Endothelial cell of umbilical vein (primary cell): ENCODE measurements around the gene CCDC91.

Source experiments
- CTCF ChIP-seq, 2 donors: IDR thresholded peaks; 1 replicate in 1 of 2; 2 replicates in 1 of 2; pipeline ENCODE4 v1.5.1; 2011; ENCODE audit warnings: low read length in 2 of 2, mild to moderate bottlenecking in 2 of 2, moderate library complexity in 2 of 2, control low read depth in 1 of 2, inconsistent platforms in 1 of 2, low read depth in 1 of 2; ENCODE audit not compliant: insufficient read depth in 1 of 2; ENCODE audit errors: extremely low read depth in 1 of 2
- POLR2A ChIP-seq: IDR thresholded peaks from 2 replicates; pipeline ENCODE4 v1.6.1; 2012; ENCODE audit warnings: low read depth, mild to moderate bottlenecking, control low read depth, low read length

- no peak for TF ChIP-seq CTCF (IDR thresholded peaks at IDR 0.05; ENCODE audit: extremely low read depth in 1 of 2, insufficient read depth in 1 of 2, low read depth in 1 of 2, low read length in 2 of 2)
- no peak for TF ChIP-seq POLR2A
Observed at GRCh38 chr12:28506271-28506670, 316.0 kb downstream of the CCDC91 start.
